ENCODE results near the gene MSH2.
"Not testable (repeated sequence)": the region's sequence is repeated elsewhere in the genome, so short reads cannot be mapped to it uniquely, and the experiment has no call there.

Gene MSH2

DNA sequence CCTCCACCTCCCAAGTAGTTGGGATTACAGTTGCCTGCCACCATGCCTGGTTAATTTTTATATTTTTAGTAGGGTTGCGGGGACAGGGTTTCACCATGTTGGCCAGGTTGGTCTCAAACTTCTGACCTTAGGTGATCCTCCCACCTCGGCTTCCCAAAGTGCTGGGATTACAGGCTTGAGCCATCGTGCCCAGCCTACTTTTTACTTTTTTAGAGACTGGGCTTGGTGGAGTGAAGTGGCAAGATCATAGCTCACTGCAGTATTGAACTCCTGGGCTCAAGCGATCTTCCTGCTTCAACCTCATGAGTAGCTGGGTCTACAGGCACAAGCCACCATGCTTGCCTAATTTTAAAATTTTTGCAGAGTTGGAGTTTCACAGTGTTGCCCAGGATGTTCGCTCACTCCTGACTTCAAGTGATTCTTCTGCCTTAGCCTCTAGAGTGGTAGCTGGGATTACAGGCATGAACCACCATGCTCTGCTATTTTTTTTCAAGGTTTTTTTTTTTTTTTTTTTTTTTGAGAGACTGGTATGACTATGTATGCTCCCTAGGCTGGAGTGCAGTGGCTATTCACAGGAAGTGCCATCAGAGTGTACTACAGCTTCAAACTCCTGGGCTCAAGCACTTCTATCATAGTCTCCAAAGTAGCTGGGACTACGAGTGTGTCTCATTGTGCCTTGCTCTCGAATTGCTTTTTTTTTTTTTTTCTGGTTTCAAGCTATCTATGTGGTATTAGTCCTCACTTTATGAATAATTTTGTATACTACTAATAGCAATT, 11.9 kb downstream of the MSH2 start:
- DNase-seq = no peak

DNA sequence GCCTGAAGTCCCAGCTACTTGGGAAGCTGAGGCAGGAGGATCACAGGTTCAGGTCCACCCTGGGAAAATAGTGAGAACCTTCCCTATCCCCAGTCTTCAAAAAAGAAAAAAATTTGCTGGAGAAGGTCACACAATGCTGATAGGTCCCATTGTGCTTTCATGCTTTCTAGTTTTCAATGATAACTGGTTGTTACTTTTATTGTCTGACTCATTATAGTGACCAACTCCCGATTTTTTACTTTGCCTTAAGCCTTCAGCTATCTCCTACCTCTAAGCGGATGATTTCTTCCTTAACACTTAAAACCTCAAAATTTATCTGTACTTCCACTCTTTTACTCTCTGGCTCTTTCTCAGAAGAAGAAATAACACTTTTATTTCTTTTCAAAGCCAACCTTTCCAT, 17.3 kb downstream of the MSH2 start:
- DNase-seq = no peak

DNA sequence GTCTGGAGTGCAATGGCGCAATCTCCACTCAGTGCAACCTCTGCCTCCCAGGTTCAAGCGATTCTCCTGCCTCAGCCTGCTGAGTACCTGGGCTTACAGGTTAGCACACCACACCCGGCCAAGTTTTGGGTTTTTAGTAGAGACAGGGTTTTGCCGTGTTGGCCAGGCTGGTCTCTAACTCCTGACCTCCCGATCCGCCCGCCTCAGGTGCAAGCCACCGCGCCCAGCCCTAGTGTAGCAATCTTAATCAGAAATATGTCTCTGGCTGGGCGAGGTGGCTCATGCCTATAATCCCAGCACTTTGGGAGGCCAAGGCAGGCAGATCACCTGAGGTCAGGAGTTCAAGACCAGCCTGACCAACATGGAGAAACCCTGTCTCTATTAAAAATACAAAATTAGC, 17.7 kb downstream of the MSH2 start:
- not testable (repeated sequence) for DNase-seq

DNA sequence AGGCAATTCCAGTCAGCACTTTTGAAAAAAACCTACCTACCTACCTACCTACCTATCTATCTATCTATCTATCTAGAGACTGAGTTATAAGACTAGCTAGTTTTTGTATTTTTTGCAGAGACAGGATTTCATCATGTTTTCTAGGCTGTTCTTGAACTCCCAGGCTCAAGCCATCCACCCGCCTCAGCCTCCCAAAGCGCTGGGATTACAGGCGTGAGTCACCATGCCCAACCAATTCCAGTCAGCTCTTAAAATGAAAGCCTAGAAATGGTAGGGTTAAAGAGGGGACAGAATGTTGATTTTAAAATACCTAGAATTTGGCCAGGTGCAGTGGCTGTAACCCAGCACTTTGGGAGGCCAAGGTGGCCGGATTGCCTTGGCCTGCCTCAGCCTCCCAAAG, 19.1 kb downstream of the MSH2 start:
- no peak for DNase-seq

DNA sequence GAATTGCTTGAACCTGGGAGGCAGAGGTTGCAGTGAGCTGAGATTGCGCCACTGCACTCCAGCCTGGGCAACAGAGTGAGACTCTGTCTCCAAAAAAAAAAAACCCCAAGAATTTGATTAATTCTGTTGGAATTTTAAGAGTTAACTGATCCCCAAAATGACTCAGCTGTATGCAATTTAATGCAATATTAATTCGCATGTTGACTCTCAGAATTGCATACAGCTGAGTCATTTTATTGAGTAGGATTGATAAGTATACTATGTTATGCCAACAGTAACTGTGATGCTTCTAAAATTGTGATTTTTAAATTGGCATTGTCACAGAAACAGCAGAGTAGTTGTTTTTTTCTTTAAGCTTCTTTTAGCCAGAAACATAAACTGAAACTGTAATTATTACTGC, 19.6 kb downstream of the MSH2 start:
- no peak for DNase-seq

DNA sequence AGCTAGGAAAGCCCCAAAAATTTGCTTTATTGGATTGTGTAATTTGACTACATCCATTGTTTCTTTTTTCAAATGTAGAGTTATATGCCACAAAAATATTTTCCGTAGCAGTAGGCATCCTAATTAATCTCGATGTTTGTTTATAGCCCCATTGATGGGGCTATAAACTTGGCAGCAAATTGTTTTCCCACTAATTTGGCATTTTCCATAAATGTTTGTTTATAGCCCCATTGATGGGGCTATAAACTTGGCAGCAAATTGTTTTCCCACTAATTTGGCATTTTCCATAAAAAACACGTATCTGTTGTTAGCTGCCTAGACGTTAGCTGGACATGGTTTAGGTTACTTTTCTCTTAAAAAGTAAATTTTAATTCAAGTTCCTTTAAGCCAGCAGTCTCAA, 23.8 kb downstream of the MSH2 start:
- no peak for DNase-seq

DNA sequence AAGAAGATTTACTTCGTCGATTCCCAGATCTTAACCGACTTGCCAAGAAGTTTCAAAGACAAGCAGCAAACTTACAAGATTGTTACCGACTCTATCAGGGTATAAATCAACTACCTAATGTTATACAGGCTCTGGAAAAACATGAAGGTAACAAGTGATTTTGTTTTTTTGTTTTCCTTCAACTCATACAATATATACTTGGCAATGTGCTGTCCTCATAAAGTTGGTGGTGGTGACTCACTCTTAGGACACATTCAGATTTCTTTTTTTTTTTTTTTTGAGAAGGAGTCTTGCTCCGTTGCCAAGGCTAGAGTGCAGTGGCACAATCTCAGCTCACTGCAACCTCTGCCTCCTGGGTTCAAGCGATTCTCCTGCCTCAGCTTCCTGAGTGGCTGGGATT, 26.8 kb downstream of the MSH2 start:
- no peak for DNase-seq

DNA sequence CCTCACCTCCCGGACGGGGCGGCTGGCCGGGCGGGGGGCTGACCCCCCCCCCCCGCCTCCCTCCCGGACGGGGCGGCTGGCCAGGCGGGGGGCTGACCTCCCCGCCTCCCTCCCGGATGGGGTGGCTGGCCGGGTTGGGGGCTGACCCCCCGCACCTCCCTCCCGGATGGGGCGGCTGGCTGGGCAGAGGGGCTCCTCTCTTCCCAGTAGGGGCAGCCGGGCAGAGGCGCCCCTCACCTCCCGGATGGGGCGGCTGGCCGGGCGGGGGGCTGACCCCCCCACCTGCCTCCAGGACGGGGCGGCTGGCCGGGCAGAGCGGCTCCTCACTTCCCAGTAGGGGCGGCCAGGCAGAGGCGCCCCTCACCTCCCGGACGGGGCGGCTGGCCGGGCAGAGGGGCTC, 30.1 kb downstream of the MSH2 start:
- DNase-seq = not testable (repeated sequence)

DNA sequence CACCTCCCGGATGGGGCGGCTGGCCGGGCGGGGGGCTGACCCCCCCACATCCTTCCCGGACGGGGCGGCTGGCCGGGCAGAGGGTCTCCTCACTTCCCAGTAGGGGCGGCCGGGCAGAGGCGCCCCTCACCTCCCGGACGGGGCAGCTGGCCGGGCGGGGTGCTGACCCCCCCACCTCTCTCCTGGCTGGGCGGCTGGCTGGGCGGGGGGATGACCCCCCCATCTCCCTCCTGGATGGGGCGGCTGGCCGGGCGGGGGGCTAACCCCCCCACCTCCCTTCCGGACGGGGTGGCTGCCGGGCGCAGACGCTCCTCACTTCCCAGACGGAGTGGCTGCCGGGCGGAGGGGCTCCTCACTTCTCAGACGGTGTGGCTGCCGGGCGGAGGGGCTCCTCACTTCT, 30.5 kb downstream of the MSH2 start:
- not testable (repeated sequence) for DNase-seq

DNA sequence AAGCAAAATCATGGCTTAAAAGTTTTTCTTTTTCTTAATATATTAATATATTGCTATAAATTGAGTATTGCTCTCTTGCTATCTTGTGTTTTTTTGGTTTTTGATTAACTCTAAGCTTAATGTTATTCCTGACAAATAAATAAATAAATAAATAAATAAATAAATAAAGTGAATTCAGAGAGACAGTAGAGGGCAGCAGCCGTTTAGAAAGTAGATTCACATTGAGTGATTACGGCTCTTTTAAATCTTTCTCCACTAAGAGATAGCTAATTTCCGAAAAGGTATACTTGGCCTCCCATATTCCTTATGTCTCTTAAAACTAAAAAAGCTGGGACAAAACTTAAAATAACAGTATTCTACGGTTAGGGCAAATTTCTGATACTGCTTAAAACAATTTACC, 34.3 kb downstream of the MSH2 start:
- DNase-seq = no peak

DNA sequence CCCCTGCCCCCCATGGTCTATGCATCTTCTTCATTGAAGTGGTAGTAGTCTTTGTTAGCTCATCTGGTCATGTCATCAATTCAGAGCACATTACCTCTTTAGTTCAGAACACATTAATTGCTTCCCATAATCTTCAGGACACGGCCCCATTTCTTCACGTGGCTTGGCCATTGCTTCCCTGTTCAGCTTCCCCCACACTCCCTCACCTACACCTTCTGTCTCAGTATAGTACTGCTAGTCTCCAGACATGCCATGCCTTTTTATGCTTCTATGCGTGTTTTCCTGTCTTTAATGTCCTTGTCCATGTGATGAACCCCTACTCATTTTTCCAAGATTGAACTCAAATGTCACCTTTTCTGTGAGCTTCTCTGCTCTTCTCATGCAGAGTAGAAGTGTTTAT, 35.1 kb downstream of the MSH2 start:
- DNase-seq = no peak

DNA sequence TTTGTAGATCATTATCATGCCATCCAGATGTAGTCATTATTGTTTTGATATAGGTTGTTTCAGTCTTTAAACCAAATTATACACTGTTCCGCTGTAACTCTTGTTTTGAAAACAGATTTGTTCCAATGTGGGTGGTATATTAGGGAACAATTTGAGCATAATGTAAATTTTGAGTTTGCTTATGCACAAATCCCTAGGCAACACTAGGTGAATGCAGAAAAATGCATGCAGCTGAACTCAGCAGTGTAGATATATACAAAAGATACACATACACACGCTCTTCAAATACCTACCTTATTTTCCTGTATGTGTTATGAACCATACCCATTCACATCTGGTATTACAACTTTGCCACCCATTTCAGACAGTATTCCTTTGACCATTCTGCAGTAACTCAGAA, 35.8 kb downstream of the MSH2 start:
- DNase-seq = no peak

DNA sequence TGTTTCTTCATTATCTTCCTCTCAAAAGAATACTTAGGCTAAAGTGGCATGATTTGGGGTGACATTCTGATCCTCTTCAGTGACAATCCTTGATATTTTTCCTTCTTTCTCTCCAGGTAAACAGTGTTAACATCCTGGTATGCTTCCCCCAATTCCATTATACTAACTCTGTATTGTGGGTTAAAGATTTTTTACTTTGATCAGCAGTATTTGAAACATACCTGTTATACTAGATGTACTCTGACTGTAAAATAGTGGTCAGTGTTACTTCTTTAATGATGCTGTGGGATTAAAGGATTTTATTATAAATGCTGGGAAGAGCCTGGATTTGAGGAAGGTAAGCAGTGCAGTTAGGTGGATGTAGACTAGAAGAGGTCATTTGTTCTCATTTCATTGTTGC, 48.8 kb downstream of the MSH2 start:
- DNase-seq = no peak

DNA sequence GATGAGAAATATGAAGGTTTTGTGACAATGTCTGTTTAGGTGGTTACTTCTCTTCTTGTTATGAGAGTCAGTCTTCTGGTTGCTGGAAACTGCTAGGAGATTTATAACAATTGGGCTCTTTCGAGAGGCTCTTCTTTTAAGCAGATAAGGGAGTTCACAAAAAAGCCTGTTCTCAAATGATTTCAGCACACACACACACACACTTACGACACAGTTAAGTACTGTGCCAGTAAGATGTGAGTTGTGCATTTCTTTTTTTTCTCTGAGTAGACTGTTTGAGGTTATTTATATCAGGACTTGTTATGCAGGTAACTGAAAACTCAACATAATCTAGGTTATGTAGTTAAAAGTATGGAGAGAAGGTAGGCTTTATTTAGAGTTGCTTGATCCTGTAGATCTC, 49.8 kb downstream of the MSH2 start:
- no peak for DNase-seq

DNA sequence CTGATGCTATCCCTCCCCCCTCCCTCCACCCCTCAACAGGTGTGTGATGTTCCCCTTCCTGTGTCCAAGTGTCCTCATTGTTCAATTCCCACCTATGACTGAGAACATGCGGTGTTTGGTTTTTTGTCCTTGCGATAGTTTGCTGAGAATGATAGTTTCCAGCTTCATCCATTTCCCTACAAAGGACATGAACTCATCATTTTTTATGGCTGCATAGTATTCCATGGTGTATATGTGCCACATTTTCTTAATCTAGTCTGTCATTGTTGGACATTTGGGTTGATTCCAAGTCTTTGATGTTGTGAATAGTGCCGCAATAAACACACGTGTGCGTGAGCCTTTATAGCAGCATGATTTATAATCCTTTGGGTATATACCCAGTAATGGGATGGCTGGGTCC, 51.9 kb downstream of the MSH2 start:
- DNase-seq = not testable (repeated sequence)

DNA sequence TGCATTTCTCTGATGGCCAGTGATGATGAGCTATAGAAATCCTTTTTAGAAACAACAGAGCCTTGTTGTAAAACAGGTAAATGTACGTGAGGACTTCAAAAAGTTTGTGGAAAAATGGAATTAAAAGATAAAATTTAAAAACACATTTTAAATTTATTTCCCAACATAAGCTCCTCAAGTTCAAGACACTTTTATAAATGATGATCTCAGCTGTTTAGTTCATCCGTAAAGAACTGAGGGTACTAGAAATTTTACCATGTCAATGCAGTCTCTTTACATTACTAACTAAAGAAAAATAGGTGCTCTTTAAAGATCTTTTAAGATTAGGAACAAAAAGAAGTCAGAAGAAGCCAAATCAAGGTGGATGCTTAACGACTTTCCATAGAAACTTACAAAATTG, 52.5 kb downstream of the MSH2 start:
- DNase-seq = no peak

DNA sequence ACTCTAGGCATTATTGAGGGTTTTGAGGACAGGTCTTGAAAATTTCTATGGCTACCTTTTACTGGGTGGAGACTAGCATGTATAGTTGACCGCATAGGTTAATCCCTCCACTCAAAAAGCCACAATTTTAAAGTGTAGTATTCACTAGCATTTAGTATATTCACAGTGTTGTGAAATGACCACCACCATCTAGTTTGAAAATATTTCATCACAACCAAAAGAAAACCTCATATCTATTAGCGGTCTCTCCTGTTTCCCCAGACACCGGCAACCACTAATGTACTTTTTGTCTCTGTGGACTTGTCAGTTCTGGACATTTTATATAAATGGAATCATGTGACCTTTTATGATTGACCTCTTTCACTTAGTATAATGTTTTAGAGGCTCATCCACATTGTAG, 53.9 kb downstream of the MSH2 start:
- no peak for DNase-seq

DNA sequence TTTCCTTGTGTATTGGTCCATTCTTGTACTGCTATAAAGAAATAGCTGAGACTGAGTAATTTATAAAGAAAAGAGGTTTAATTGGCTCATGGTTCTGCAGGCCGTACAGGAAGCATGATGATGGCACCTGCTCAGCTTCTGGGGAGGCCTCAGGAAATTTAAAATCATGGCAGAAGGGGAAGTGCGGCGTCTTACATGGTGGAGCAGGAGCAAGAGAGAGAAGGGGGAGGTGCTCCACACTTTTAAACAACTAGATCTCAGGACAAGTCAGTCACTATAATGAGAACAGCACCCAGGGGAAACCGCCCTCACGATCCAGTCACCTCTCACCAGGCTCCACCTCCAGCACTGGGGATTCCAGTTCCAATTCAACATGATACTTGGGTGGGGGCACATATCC, 54.3 kb downstream of the MSH2 start:
- no peak for DNase-seq

DNA sequence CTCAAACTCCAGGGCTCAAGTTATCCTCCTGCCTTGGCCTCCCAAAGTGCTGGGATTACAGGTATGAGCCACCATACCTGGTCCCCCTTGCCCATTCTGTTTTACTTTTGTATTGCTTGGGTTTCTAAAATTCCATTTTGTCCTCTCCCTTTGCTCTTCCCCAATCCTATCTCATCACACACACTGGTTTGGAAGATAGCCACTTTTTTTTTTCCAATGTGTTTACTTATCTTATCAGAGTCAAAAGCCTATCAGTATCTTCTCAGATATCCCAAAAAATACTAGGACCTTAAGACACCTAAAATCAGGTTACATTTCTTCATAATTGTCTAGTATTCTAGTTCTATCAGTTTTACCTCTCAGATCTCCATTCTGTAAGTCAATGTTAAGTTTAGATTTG, 56.1 kb downstream of the MSH2 start:
- DNase-seq = no peak

DNA sequence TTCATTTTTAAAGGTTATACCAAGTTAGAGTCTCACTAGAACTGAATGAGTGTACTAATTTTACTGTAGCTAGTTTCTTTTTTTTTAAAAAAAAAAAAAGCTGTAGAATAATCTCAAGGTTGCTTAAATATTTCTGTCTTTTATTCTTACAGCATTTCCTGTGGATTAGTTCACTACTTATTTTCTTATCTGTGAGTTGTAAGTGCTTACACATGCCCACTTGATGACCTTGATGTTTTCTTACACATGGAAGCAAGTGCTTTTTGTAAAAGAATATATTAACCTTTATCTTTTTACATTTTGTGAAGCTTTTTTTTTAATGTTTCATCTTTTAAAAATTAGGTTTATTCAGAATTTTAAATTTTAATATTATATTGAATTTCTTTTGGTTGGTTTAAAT, 57.8 kb downstream of the MSH2 start:
- no peak for DNase-seq

DNA sequence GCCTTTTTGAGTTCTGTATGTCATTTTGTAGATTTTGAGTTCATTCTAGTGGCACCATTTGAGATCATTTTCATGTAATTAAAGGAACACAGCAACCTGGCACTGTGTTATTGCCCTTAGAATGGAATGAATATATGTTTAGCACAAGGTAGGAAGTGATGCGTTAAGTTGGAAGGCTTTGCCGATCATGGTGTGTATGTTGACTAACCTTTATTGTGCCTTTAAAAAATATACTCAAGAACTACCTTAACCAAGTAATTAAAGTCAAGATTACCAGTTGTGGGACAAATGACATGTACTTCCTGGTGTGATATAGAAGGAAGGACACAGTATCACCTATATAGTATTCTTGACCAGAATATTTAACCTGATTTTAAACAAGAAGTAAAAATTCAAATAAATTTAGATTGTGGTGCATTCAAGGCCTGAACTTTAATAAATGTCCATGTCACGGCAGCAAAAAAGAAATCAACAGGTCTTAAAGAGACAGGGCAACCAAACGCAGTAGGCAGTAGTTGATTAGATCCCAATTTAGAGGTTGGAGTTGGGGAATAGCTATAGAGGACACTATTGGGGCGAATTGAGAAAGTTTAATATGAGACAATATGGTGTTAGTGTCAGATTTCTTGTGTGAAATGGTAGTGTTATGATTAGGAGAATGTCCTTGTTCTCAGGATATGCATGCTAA, 68.6 kb downstream of the MSH2 start:
- DNase-seq = no peak

DNA sequence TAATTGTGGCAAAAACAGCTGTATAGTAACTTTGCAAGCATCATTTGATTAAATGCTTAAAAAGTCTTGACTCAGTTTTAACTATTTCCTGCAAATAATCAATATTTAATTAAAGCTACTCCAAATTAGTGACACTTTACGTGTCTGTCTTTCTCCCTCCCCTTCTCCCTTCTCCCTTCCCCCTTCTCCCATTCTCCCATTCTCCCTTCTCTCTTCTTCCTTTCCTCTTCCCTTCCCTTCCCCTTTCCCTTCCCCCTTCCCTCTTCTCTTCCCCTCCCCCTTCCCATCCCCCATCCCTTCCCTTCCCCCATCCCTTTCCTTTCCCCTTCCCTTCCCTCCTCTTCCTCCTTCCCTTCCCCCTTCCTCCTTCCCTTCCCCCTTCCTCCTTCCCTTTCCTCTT, 76.9 kb downstream of the MSH2 start:
- DNase-seq = no peak

DNA sequence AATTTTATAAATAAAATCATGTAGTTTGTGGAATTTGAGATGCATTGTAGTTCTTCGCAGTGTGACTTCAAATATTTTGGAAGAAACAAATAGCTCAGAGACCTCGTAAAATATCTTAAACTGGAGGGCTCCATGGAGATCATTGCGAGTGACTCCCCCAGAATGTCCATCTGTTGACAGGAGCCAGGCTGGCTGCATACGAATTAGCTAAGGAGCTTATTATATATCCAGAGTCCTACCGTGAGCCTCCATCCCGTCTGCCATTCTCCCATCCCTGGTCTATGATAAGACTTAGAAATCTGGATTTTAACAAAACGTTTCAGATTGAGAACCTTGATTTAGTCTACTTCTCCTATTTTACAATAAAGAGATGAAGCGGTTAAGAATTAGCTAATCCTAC, 80.2 kb downstream of the MSH2 start:
- DNase-seq = no peak

DNA sequence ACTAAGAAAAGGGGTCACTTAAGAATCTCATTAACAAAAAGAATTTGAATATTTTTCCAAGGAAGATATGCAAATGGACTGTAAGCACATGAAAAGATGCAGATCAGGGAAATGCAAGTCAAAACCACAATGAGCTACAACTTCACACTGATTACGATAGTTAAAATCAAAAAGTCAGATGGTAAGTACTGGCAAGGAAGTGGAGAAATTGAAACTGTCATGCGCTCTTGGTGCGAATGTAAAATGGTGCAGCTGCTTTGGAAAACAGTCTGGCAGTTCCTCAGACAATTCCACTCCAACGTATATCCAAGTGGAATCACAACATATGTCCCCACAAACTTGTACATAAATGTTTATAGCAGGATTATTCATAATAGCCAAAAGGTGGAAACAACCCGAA, 81.4 kb downstream of the MSH2 start:
- DNase-seq = no peak

DNA sequence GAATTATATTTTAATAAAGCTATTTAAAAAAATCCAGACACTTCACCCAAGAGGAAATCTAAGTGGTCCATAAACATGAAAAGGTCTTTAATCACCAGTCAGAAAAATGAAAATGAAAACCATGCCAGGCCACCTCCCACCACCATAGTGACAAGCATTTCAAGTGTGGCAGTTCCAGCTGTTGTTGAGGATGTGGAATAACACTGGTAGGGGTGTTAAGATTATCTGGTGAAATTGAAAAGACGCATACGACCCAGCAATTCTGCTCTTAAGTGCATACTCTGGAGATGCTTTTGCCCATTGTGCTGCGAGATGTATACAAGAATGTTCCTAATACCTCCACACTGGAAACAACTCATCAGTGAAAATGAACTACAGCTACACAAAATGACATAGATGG, 82.2 kb downstream of the MSH2 start:
- no peak for DNase-seq

All from activated T-cell treated with anti-CD3 and anti-CD28 coated beads, Interleukin-2, amount 50 U/mL, for 48 hours (primary cell).